ENCODE results near the gene HHEX. TPM values are rescaled to one million over a fixed set of nuclear protein-coding genes. Genes with fewer than 3 reads are reported as not detected.

HHEX gene
- total RNA-seq, 1 experiment from 2014 or later, result 2.9 TPM

GRCh38 chr10:92688927-92689662 is 660 bp upstream of the HHEX start:
- peak overlapping the region; percentile 45; the same call in 1 of the 2 replicates for H3K27ac ChIP-seq
- DNase-seq, result peak; percentile 10 to 30
- peak overlapping the region; percentile 77 for H3K4me3 ChIP-seq
- H3K4me1 ChIP-seq, result no peaks in the 10 kb centered on the region
- no peaks in the 10 kb centered on the region for H3K27me3 ChIP-seq
- H3K9me3 ChIP-seq (replicated peaks), result no peaks in the 10 kb centered on the region
- no peaks in the 10 kb centered on the region for H3K36me3 ChIP-seq

DNA sequence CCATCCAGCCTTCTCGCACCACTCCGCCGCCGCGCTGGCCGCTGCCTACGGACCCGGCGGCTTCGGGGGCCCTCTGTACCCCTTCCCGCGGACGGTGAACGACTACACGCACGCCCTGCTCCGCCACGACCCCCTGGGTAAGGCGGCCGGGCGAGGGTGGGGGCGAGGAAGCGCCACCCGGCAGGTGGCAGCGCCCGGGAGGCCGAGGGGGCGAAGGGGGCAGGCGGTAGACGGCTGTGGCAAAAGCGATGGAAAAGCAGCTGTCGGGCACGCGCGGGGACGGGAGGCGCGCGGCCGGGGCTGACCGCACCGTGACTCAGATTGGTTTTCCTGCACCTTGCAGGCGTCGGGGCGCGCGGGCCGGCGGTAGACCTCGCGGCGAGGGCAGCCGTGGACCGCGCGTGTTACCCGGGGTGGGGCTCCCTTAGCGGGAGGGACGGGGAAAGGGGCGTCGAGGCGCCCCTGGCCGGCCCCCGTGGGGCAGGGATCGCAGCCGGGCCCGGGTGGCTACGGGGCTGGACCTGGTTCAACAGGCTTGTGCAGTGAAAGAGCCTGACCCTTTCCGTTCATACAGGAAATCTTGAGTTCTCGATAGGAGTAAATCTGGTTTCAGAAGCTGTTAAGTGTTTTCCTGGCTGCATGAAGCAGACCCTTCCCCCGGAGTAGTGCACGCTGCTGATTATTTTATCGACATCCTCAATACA is 608 bp downstream of the HHEX start:
- Histone ChIP-seq H3K27ac (peak overlapping the region; percentile 51), H3K4me1 (no peaks in the 10 kb centered on the region), H3K4me3 (peak overlapping the region; percentile 77), H3K36me3 (no peaks in the 10 kb centered on the region), H3K9me3 (replicated peaks) (no peaks in the 10 kb centered on the region), H3K27me3 (no peaks in the 10 kb centered on the region)
- peak; percentile 24 to 42 for DNase-seq

GRCh38 chr10:92690915-92691590 is 1.3 kb downstream of the HHEX start:
- no peak for DNase-seq
- peak overlapping the region; percentile 77 for H3K4me3 ChIP-seq
- H3K4me1 ChIP-seq, result no peaks in the 10 kb centered on the region
- H3K9me3 ChIP-seq (replicated peaks), result no peaks in the 10 kb centered on the region
- H3K27me3 ChIP-seq, result no peaks in the 10 kb centered on the region
- H3K27ac ChIP-seq, result no peak overlapping the region
- no peaks in the 10 kb centered on the region for H3K36me3 ChIP-seq

GRCh38 chr10:92691591-92692079 is 1.9 kb downstream of the HHEX start:
- Histone ChIP-seq H3K4me3 (no peak overlapping the region), H3K4me1 (no peaks in the 10 kb centered on the region), H3K27me3 (no peaks in the 10 kb centered on the region), H3K9me3 (replicated peaks) (no peaks in the 10 kb centered on the region), H3K36me3 (no peaks in the 10 kb centered on the region), H3K27ac (no peak overlapping the region)
- no peak for DNase-seq

DNA sequence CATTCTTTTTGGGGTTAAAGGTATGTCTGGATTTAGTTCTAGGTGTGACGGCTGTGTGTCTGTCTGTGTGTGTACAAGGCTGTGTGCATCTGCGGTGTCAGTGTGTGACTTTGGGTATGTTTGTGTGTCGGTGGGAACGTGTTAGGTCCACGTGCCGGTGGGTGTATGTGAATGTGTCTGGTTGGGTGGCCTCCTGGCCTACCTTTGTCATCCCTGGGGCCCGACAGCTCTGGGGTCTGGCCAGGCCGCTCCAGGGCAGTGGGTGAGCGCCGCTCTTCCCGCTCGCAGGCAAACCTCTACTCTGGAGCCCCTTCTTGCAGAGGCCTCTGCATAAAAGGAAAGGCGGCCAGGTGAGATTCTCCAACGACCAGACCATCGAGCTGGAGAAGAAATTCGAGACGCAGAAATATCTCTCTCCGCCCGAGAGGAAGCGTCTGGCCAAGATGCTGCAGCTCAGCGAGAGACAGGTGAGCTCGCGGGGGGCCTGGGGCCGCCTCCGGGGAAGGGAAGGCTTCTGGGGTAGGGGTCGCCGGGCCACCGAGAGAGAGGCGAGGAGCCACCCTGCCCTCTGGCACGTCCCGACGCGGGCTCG is 2.4 kb downstream of the HHEX start:
- no peaks in the 10 kb centered on the region for H3K4me1 ChIP-seq
- no peaks in the 10 kb centered on the region for H3K9me3 ChIP-seq (replicated peaks)
- no peaks in the 10 kb centered on the region for H3K27me3 ChIP-seq
- H3K27ac ChIP-seq, result no peak overlapping the region
- no peaks in the 10 kb centered on the region for H3K36me3 ChIP-seq
- H3K4me3 ChIP-seq, result no peak overlapping the region
- no peak for DNase-seq

DNA sequence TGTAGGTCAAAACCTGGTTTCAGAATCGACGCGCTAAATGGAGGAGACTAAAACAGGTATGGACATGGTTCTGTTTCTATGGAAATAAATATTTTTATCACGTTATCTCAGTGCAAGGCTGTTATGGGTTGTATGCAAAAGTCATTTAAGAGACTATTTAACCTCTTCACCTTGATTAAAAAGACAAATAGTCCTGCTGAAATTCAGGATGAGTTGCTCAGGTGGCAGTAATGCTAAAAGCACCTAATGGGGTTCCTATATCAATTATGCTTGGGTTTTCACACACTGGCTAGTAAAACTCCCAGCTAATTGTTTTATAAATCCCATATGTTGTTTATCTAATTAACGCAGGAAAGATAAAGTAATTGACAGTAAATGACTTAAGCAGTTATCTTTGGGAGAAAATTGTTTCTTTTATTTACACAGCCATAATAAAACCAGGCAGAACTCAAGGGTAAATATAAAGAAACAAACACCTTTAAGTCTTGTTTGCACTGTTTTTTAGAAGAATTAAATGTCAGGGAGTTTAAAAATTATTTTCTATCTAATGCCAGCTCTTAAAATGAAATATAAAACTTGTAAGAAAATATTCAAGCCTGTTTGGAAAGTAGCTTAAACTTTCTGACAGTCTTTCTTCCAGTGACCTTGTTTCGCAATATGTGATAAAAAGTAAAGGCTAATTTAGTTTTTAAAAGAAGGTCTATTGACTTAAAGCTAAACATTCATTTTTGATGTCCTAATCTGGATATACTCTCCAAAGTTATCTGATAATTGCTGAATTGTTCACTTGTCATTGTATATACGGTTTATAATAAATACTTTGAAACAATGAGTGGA is 3.2 kb downstream of the HHEX start:
- no peaks in the 10 kb centered on the region for H3K27me3 ChIP-seq

GRCh38 chr10:92693534-92693893 is 3.8 kb downstream of the HHEX start:
- Histone ChIP-seq H3K4me3 (no peak overlapping the region), H3K9me3 (replicated peaks) (no peaks in the 10 kb centered on the region), H3K4me1 (no peaks in the 10 kb centered on the region), H3K36me3 (no peaks in the 10 kb centered on the region), H3K27ac (no peak overlapping the region), H3K27me3 (no peaks in the 10 kb centered on the region)
- DNase-seq, result no peak

More for the DNA sequence above, 3.2 kb downstream of the HHEX start:
- Histone ChIP-seq H3K36me3 (no peaks in the 10 kb centered on the region), H3K27ac (no peak overlapping the region), H3K4me1 (no peaks in the 10 kb centered on the region), H3K4me3 (no peak overlapping the region), H3K9me3 (replicated peaks) (no peaks in the 10 kb centered on the region)
- DNase-seq, result no peak

DNA sequence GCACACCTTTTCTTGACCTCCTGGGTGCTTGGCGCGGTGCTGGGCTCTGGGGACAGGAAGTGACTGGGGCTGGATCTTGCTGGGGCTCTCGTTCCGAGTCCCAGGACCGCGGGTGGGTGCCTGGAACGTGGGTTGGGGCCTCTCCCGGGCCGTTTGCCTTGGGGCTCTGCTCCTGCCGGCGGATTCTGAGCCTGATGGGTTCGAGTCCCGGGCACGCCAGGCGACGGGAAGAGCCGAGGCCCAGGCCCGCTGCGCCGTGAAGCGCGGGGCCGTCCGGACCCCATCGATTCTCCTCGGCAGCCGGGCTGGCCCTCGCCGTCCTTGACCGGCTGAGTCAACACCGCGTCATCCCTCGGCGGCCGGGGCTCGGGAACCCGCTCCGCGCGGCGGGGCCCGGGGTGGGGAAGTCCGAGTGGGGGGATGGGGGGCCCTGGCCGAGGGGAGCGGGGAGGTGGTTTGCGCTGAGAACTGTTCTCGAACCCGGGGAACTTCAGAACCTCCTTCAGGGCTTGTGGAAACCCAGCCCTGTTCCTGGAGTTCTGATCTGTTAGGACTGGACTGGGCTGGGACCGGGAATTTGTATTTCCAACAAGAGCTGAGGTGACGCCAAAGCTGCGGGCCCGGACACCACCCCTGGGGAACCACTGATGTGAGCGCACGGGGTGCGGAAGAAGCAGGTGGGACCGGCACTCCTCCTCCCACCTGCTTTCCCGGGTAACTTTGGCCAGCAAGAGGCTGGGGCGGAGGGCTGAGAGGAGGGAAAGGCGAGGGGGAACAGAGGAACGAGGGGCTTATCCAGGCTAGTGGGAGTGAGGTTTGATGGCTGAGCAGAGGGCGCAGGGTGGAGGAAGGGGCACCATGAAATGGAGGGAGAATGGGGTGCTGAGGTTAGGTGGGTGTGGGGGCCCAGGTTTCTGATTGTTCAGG is 6.2 kb downstream of the HHEX start:
- Histone ChIP-seq H3K4me1 (no peaks in the 10 kb centered on the region), H3K4me3 (no peak overlapping the region), H3K9me3 (replicated peaks) (no peaks in the 10 kb centered on the region), H3K36me3 (no peaks in the 10 kb centered on the region), H3K27ac (no peak overlapping the region), H3K27me3 (no peaks in the 10 kb centered on the region)
- no peak for DNase-seq

DNA sequence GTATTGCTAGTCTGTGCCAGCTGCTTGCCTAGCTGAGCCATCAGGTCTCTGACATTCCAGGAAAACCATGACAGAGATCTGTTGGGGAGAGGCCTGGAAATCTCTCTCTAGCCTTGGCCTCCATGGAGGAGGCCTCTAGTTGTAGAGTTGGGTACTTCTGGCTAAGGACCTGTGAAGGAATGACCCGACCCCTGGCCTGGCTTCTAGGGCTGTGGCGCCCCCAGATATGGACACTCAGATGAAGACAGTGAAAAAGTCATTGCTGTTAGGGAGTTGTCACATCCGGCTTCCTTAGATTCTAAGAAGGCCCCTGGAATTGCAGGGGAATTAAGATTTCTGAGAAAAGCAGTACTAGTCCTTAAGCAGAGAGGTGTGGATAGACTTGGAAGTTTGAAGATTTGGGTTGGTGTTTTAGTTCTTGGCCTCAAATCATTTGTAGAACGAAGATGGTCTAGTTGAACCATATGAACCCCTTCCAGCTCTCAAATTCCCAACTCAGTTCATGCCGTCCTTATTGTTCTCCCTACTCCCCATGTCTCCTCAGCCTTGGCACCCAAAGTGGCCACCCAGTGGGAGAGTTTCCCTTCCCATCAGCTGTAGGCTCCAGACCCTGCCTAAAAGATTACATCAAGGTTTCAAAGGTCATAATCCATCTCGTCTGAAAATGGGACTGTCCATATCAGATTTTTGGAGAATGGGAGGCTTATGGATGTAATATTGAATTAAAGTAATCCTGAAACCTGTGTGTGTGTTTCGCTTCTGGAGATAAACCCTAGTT is 7.0 kb downstream of the HHEX start:
- H3K27me3 ChIP-seq, result no peaks in the 10 kb centered on the region
- H3K27ac ChIP-seq, result no peak overlapping the region
- DNase-seq, result no peak

DNA sequence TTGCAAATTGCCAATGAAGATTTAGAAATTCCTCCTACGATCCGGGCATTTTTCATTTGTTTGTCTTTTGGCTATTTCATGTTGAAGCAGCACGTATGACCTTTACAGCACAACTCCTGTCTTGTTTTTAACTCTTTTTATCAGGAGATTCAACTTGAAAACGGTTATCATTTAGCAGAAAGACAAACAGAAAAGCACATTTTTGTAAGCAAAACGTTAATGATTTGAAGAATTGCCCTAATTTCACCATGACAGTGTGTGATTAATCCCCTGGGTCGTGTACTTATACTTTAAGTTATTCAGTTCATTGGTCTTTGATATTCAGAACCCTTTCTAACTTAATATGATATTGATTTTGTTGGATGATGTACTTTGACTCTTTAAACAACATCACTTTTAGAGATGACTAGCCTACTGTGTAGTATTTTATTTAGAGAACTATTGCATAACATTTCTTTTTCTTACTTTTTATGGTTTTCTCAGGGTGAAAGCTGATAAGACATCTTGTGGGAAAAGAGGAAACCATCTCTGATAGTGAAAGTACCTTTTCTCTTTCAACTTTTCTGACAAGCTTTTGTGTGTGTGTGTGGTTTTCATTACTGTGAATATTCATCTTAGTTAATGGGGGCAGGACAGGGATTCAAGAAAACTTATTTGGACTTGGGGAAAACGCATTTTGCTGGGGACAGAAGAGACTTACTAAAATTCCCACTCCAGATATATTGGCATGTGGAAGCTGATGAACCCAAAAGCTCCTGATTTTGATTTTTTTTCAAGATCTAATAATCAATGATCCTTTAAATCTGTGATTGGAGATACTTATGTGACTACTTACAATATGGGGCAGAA is 8.1 kb downstream of the HHEX start:
- no peak overlapping the region for H3K27ac ChIP-seq
- H3K9me3 ChIP-seq (replicated peaks), result no peaks in the 10 kb centered on the region
- H3K36me3 ChIP-seq, result no peaks in the 10 kb centered on the region
- H3K27me3 ChIP-seq, result no peaks in the 10 kb centered on the region
- no peak overlapping the region for H3K4me3 ChIP-seq
- DNase-seq, result no peak
- no peaks in the 10 kb centered on the region for H3K4me1 ChIP-seq

More for the DNA sequence above, 7.0 kb downstream of the HHEX start:
- Histone ChIP-seq H3K4me3 (no peak overlapping the region), H3K4me1 (no peaks in the 10 kb centered on the region), H3K9me3 (replicated peaks) (no peaks in the 10 kb centered on the region), H3K36me3 (no peaks in the 10 kb centered on the region)

GRCh38 chr10:92699193-92699517 is 9.4 kb downstream of the HHEX start:
- no peak for DNase-seq
- H3K9me3 ChIP-seq (replicated peaks), result no peaks in the 10 kb centered on the region
- peak overlapping the region; percentile 60 for H3K4me3 ChIP-seq
- H3K27ac ChIP-seq, result no peak overlapping the region; the same call in 1 of the 2 replicates
- no peaks in the 10 kb centered on the region for H3K36me3 ChIP-seq
- H3K4me1 ChIP-seq, result no peaks in the 10 kb centered on the region
- no peaks in the 10 kb centered on the region for H3K27me3 ChIP-seq

All from SJCRH30 (cell line).